ENCODE measurements around the gene SIGLEC15.

The SIGLEC15 gene

DNA sequence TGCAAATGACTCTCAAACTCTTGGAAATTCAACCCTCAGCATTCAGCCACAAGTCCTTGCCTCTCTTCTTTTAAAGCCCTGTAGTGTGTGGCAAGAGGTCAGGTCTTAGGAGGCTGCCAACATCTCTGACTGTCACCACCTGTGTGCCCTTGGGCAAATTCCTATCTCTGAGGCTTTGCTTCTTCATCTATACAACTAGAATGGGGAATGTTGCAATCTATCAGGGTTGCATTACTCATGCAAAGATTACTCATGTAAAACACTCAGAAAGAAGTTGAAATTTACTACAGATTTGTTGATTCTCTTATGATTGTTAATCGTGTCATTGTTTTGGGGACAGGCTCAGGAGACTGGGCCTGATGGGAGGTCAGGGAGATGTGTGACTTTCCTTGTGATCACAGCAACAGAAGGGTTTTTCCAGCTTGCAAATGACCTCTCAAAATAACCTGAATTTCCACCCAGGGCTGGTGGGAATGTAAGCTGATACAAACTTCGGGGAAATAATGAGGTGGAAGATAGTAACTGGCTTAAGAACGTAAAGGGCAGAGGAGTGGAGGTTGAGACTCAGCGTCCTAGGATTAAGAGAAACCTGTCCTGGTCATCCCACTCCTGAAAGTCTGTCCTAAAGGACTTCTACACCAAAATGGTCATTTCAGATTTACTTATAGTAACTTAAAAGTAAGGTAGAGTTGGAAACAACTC, 32.1 kb upstream of the SIGLEC15 start:
- peak; percentile 75 for ATAC-seq
- TF ChIP-seq PPARA (CRISPR knock-in tag; IDR thresholded peaks at IDR 0.05; ENCODE audit: borderline replicate concordance) (no peak), OSR1 (CRISPR knock-in tag; IDR thresholded peaks at IDR 0.05) (no peak)
- TF ChIP-seq, protein P1, sequence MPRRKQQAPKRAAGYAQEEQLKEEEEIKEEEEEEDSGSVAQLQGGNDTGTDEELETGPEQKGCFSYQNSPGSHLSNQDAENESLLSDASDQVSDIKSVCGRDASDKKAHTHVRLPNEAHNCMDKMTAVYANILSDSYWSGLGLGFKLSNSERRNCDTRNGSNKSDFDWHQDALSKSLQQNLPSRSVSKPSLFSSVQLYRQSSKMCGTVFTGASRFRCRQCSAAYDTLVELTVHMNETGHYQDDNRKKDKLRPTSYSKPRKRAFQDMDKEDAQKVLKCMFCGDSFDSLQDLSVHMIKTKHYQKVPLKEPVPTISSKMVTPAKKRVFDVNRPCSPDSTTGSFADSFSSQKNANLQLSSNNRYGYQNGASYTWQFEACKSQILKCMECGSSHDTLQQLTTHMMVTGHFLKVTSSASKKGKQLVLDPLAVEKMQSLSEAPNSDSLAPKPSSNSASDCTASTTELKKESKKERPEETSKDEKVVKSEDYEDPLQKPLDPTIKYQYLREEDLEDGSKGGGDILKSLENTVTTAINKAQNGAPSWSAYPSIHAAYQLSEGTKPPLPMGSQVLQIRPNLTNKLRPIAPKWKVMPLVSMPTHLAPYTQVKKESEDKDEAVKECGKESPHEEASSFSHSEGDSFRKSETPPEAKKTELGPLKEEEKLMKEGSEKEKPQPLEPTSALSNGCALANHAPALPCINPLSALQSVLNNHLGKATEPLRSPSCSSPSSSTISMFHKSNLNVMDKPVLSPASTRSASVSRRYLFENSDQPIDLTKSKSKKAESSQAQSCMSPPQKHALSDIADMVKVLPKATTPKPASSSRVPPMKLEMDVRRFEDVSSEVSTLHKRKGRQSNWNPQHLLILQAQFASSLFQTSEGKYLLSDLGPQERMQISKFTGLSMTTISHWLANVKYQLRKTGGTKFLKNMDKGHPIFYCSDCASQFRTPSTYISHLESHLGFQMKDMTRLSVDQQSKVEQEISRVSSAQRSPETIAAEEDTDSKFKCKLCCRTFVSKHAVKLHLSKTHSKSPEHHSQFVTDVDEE (CRISPR knock-in tag; IDR thresholded peaks at IDR 0.05): no peak

DNA sequence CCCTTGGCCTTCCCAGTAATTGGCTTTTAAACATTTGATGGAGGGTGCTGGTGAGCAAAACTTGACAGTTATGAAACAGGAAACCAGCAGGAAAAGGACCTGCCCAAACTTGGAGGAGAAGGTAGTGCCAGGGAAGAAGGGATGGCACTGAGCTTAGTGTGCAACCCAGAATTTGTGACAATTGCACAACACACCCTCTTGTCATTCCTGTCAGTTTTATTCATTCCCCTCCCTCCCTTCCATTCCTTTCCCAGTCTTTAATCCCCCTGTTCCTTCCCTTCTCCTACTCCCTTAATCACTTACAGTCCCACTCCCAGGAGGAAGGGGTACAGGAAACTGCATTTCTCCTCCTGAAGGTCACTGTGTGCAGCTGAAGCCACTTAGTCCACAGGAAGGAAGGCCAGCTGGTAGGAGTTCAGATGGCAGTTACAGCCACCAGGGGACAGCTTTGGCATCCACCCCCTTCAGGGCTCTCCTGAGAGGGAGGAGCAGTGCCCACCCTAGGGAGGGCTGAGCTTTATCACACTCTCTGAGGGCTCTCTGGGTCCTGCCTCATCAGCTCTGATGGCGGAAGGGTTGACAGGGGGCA, 24.0 kb upstream of the SIGLEC15 start:
- ATAC-seq: no peak
- TF ChIP-seq ZFP30 (CRISPR knock-in tag; IDR thresholded peaks at IDR 0.05) (no peak), OSR1 (CRISPR knock-in tag; IDR thresholded peaks at IDR 0.05) (no peak), PPARA (CRISPR knock-in tag; IDR thresholded peaks at IDR 0.05; ENCODE audit: borderline replicate concordance) (no peak), RARB (CRISPR knock-in tag; IDR thresholded peaks at IDR 0.05) (no peak), ARNTL (CRISPR knock-in tag; IDR thresholded peaks at IDR 0.05; ENCODE audit: borderline replicate concordance, low read depth) (no peak), BACH2 (CRISPR knock-in tag; IDR thresholded peaks at IDR 0.05; ENCODE audit: borderline replicate concordance) (no peak), ZNF8 (CRISPR knock-in tag; IDR thresholded peaks at IDR 0.05) (no peak), ISL1 (CRISPR knock-in tag; IDR thresholded peaks at IDR 0.05) (no peak), CSDC2 (CRISPR knock-in tag; IDR thresholded peaks at IDR 0.05) (no peak), TOX (CRISPR knock-in tag; IDR thresholded peaks at IDR 0.05; ENCODE audit: borderline replicate concordance) (no peak), ZNF70 (CRISPR knock-in tag; IDR thresholded peaks at IDR 0.05) (no peak), ZC3H10 (CRISPR knock-in tag; IDR thresholded peaks at IDR 0.05) (no peak)
- TF ChIP-seq, protein P2, sequence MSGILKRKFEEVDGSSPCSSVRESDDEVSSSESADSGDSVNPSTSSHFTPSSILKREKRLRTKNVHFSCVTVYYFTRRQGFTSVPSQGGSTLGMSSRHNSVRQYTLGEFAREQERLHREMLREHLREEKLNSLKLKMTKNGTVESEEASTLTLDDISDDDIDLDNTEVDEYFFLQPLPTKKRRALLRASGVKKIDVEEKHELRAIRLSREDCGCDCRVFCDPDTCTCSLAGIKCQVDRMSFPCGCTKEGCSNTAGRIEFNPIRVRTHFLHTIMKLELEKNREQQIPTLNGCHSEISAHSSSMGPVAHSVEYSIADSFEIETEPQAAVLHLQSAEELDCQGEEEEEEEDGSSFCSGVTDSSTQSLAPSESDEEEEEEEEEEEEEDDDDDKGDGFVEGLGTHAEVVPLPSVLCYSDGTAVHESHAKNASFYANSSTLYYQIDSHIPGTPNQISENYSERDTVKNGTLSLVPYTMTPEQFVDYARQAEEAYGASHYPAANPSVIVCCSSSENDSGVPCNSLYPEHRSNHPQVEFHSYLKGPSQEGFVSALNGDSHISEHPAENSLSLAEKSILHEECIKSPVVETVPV (CRISPR knock-in tag; IDR thresholded peaks at IDR 0.05): no peak
- TF ChIP-seq, protein P1 (CRISPR knock-in tag; IDR thresholded peaks at IDR 0.05): no peak
- TF ChIP-seq, protein P3, sequence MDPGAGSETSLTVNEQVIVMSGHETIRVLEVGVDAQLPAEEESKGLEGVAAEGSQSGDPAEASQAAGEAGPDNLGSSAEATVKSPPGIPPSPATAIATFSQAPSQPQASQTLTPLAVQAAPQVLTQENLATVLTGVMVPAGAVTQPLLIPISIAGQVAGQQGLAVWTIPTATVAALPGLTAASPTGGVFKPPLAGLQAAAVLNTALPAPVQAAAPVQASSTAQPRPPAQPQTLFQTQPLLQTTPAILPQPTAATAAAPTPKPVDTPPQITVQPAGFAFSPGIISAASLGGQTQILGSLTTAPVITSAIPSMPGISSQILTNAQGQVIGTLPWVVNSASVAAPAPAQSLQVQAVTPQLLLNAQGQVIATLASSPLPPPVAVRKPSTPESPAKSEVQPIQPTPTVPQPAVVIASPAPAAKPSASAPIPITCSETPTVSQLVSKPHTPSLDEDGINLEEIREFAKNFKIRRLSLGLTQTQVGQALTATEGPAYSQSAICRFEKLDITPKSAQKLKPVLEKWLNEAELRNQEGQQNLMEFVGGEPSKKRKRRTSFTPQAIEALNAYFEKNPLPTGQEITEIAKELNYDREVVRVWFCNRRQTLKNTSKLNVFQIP (CRISPR knock-in tag; IDR thresholded peaks at IDR 0.05; ENCODE audit: borderline replicate concordance, low read depth): no peak

DNA sequence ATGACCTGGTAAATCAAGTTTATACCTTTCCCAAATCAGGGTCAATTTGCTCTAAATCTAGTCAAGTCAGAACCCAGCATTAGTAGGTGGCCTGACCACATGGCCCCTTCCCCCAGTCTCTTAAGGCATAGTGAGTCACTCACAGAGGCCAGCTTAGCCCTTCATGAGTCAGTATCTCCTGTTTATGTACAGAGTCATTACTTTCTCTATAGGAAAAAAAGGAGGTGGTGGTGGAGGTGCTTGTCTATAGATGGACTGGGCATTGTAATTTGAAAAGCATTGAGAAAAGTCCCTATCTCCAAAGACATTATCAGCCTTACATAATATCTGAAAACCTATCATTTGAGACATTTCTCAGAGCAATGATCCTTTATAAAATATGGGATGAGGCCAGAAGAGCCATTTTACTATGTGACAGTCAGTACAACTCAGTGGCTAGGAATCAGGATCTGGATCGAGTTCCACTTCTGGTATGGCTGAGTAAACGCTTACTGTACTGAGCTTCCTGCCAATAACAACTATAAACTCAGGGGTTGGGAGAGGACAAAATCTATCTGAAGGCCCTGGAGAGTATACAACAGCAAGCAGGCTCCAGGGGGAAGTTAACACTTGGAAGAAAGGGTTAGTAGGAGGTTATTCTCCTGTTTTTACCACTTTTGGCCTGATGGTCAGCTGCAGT, 22.5 kb upstream of the SIGLEC15 start:
- peak; percentile 95 for ATAC-seq
- TF ChIP-seq ZNF70 (CRISPR knock-in tag; IDR thresholded peaks at IDR 0.05) (no peak), RARB (CRISPR knock-in tag; IDR thresholded peaks at IDR 0.05) (no peak), ZFP3 (CRISPR knock-in tag; IDR thresholded peaks at IDR 0.05) (no peak), ZC3H10 (CRISPR knock-in tag; IDR thresholded peaks at IDR 0.05) (no peak), ESRRG (CRISPR knock-in tag; IDR thresholded peaks at IDR 0.05) (no peak), TCF4 (CRISPR knock-in tag; IDR thresholded peaks at IDR 0.05; ENCODE audit: borderline replicate concordance) (no peak), ZFP30 (CRISPR knock-in tag; IDR thresholded peaks at IDR 0.05) (no peak), ZNF8 (CRISPR knock-in tag; IDR thresholded peaks at IDR 0.05) (no peak), BACH2 (CRISPR knock-in tag; IDR thresholded peaks at IDR 0.05; ENCODE audit: borderline replicate concordance) (no peak), SNAI2 (CRISPR knock-in tag; IDR thresholded peaks at IDR 0.05) (no peak)
- TF ChIP-seq, protein P1 (CRISPR knock-in tag; IDR thresholded peaks at IDR 0.05): no peak
- TF ChIP-seq, protein P4, sequence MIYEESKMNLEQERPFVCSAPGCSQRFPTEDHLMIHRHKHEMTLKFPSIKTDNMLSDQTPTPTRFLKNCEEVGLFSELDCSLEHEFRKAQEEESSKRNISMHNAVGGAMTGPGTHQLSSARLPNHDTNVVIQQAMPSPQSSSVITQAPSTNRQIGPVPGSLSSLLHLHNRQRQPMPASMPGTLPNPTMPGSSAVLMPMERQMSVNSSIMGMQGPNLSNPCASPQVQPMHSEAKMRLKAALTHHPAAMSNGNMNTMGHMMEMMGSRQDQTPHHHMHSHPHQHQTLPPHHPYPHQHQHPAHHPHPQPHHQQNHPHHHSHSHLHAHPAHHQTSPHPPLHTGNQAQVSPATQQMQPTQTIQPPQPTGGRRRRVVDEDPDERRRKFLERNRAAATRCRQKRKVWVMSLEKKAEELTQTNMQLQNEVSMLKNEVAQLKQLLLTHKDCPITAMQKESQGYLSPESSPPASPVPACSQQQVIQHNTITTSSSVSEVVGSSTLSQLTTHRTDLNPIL (CRISPR knock-in tag; IDR thresholded peaks at IDR 0.05; ENCODE audit: low read depth): no peak
- TF ChIP-seq, protein P2 (CRISPR knock-in tag; IDR thresholded peaks at IDR 0.05): no peak
